AG09309 (cell line): ENCODE measurements around the gene SRPK2.

Experiments used
- DNase-seq: peaks from one replicate; pipeline ENCODE4 v3.0.0-alpha.2; 2010; ENCODE audit warnings: low read depth
- H3K4me3 ChIP-seq: 2 replicates; pipeline ENCODE4 v1.5.1; 2011; ENCODE audit warnings: mild to moderate bottlenecking, low read depth, low read length, moderate library complexity; ENCODE audit not compliant: control insufficient read depth
- TF ChIP-seq, protein P1 (sequence below): IDR thresholded peaks from 2 replicates; pipeline ENCODE4 v1.5.1; 2011; ENCODE audit warnings: mild to moderate bottlenecking, low read depth, low read length, inconsistent platforms; ENCODE audit not compliant: insufficient read depth, control insufficient read depth; ENCODE audit errors: missing control alignments

The SRPK2 gene

GRCh38 chr7:105222953-105223352 lies 165.8 kb downstream of the SRPK2 start:
- TF ChIP-seq, protein P1, sequence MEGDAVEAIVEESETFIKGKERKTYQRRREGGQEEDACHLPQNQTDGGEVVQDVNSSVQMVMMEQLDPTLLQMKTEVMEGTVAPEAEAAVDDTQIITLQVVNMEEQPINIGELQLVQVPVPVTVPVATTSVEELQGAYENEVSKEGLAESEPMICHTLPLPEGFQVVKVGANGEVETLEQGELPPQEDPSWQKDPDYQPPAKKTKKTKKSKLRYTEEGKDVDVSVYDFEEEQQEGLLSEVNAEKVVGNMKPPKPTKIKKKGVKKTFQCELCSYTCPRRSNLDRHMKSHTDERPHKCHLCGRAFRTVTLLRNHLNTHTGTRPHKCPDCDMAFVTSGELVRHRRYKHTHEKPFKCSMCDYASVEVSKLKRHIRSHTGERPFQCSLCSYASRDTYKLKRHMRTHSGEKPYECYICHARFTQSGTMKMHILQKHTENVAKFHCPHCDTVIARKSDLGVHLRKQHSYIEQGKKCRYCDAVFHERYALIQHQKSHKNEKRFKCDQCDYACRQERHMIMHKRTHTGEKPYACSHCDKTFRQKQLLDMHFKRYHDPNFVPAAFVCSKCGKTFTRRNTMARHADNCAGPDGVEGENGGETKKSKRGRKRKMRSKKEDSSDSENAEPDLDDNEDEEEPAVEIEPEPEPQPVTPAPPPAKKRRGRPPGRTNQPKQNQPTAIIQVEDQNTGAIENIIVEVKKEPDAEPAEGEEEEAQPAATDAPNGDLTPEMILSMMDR = no peak
- DNase-seq = no peak
- H3K4me3 ChIP-seq = no peak overlapping the region

GRCh38 chr7:105219771-105220160 lies 169.0 kb downstream of the SRPK2 start:
- no peak for DNase-seq
- TF ChIP-seq, protein P1 = no peak
- H3K4me3 ChIP-seq = no peak overlapping the region

GRCh38 chr7:105218939-105219770 lies 169.6 kb downstream of the SRPK2 start:
- TF ChIP-seq, protein P1 = no peak
- H3K4me3 ChIP-seq = no peak overlapping the region
- DNase-seq = no peak

- no peak overlapping the region for H3K4me3 ChIP-seq
- no peak for DNase-seq
- TF ChIP-seq, protein P1 = no peak
These were observed 170.5 kb downstream of the SRPK2 start for GRCh38 chr7:105218215-105218614.

GRCh38 chr7:105216786-105217185 lies 171.9 kb downstream of the SRPK2 start:
- TF ChIP-seq, protein P1 = no peak
- no peak for DNase-seq

GRCh38 chr7:105215821-105216220 lies 172.9 kb downstream of the SRPK2 start:
- TF ChIP-seq, protein P1 = no peak
- no peak overlapping the region for H3K4me3 ChIP-seq
- DNase-seq = no peak

More at GRCh38 chr7:105216786-105217185, 171.9 kb downstream of the SRPK2 start:
- no peak overlapping the region for H3K4me3 ChIP-seq
